ENCODE measurements around the gene KIRREL2.
"Not testable (repeated sequence)": the region's sequence is repeated elsewhere in the genome, so short reads cannot be mapped to it uniquely, and the experiment has no call there.

Gene KIRREL2

GRCh38 chr19:35870124-35870736, 13.5 kb downstream of the KIRREL2 start:
- DNase-seq = not testable (repeated sequence)

GRCh38 chr19:35870798-35871197, 14.1 kb downstream of the KIRREL2 start:
- DNase-seq = no peak

DNA sequence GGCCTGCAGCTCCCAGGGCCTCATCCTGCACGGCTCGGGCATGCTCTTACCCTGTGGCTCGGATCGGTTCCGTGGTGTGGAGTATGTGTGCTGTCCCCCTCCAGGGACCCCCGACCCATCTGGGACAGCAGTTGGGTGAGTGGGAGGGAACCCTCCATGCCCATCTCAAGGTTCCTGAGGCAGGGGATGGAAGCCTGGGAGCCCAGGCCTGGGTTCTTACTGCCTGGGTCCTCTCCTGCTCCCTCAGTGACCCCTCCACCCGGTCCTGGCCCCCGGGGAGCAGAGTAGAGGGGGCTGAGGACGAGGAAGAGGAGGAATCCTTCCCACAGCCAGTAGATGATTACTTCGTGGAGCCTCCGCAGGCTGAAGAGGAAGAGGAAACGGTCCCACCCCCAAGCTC, 14.9 kb downstream of the KIRREL2 start:
- DNase-seq = no peak

DNA sequence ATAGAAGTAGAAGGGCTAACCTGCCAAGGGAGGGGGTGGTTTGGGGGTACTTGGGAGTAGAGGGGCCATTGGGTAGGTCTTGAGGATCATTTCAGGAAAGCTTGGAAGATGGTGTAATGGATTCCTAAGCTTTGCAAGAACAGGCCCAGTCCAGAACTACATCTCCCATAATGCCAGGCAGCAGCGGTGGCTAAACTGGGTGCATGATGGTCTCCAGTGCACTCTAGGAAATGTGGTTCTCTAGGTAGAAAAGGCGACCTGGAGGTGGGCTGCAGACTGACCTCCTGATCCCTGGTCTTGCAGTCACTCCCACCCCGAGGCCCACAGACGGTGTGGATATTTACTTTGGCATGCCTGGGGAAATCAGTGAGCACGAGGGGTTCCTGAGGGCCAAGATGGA, 15.5 kb downstream of the KIRREL2 start:
- DNase-seq = no peak

GRCh38 chr19:35874392-35874930, 17.8 kb downstream of the KIRREL2 start:
- DNase-seq = no peak

DNA sequence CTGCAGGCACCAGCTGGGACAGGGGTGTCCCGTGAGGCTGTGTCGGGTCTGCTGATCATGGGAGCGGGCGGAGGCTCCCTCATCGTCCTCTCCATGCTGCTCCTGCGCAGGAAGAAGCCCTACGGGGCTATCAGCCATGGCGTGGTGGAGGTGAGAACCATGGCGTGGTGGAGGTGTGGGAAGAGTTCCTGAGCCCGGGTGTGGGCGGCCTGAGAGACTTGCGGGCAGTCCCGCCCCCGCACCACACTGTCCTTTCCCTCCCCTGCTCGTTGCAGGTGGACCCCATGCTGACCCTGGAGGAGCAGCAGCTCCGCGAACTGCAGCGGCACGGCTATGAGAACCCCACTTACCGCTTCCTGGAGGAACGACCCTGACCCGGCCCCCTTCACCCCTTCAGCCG, 22.4 kb downstream of the KIRREL2 start:
- DNase-seq = no peak

DNA sequence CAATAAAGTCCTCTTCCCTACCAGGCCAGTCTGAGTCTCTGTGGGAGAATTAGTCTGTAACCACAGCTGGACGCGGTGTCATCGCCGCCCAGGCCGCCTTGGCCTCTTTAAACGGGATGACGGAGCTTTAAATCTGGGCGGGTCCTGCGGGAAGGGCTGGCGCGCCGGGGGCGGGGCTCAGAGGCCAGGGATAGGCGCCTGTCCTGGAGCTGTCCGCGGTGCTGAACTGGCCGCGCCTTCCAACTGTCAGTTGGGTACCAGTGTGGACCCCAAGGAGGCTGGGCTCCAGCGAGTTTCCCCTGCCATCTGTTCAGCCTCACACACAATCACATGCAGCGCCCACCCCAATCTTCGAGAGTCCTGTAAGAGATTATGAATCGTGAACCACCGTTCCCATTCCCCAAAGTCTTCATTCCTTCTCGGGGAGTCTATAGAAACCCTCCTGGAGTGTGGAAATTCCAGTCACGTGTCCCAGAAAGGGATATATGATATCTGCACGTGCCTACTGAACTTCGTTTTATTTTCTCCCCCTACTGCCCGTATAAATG, 23.1 kb downstream of the KIRREL2 start:
- no peak for DNase-seq

DNA sequence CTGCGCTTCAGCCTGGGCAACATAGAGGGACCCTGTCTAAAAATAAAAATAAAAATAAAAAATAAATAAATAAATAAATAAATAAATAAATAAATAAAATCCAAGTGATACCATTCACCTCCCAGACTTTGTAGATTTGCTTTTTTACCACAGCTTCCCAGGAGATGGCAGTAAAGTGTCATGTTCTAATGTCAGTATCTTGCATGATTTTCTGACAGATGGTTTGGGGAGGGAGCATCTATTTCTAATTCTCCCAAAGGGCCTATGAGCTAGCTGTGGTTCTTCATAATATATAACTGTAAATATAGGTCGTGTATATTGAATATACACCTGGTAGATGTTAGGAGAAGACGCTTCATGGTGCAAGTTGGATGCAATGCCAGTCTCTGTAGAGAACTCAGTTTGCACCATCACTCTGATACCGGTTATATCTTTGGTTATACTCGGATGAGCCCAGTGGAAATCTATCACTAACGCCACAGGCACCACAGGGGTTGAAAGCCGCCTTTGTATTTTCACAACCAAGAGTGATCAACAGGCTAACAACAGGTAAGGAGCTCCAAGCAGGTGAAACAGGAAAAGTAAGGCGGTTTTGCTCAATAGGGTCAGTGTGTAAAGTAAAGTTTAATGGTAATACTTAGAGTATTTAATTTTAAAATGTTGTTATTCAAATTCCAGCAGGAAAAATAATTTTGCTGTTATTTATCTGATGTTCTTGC, 25.6 kb downstream of the KIRREL2 start:
- peak; percentile 92 for DNase-seq

GRCh38 chr19:35883882-35884281, 27.2 kb downstream of the KIRREL2 start:
- no peak for DNase-seq

DNA sequence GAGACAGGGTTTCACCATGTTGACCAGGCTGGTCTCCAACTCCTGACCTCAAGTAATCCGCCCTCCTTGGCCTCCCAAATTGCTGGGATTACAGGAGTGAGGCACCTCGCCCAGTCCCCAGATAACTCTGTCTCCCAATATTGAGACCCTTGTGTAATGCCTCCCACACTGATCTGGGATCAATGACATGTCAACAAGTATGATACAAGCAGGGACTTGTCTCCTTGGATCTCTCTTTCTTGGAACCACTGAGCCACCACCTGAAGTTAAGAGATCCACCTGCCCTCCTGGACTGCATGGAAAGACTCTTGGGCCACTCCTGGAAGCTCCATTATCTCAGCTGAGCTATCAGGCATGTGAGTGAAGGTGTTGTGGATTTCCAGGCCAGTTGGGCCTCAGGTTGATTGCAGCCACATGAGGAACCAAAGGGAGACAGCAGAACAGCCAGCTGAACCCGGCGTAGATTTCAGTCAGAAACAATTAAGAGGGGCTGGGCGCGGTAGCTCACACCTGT, 28.6 kb downstream of the KIRREL2 start:
- DNase-seq = no peak

- DNase-seq = no peak
These were observed 29.2 kb downstream of the KIRREL2 start for GRCh38 chr19:35885904-35886303.

DNA sequence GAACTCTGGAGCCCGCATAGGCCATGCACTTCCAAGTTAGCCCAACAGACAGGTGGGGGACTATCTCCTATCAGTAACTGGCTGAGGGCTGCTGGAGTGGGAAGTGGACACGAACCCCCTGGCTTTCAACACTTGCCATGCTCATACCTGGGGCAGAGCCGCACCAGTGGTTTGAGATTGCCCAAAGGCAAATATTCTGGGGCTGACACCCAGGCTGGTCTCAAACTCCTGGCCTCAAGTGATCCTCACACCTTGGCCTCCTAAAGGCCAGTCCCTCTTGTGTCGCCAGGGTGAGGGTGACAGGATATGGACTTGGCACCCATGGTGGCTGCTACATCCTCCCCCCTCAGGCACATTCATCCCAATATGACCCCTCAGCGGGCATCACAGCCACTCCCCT, 30.5 kb downstream of the KIRREL2 start:
- DNase-seq = no peak

GRCh38 chr19:35888398-35888797, 31.7 kb downstream of the KIRREL2 start:
- DNase-seq = no peak

- DNase-seq = no peak
These were observed 32.8 kb downstream of the KIRREL2 start for GRCh38 chr19:35889370-35890112.

GRCh38 chr19:35890113-35890650, 33.5 kb downstream of the KIRREL2 start:
- DNase-seq = no peak

GRCh38 chr19:35891819-35892218, 35.1 kb downstream of the KIRREL2 start:
- DNase-seq = not testable (repeated sequence)

- DNase-seq = no peak
These were observed 37.6 kb downstream of the KIRREL2 start for GRCh38 chr19:35894342-35894741.

GRCh38 chr19:35895911-35896642, 39.4 kb downstream of the KIRREL2 start:
- no peak for DNase-seq

GRCh38 chr19:35896643-35897040, 39.9 kb downstream of the KIRREL2 start:
- DNase-seq = no peak

- DNase-seq = no peak
These were observed 41.2 kb downstream of the KIRREL2 start for GRCh38 chr19:35897706-35898451.

- no peak for DNase-seq
These were observed 41.7 kb downstream of the KIRREL2 start for GRCh38 chr19:35898499-35898809.
